Karpas-422 (cell line): ENCODE results near the gene MED27. TPM values are rescaled to one million over a fixed set of nuclear protein-coding genes. Genes with fewer than 3 reads are reported as not detected.
A peak's percentile ranks its signal among the peaks of the same experiment; 100 is the strongest.

Source experiments
- DNase-seq: peaks from one replicate; pipeline ENCODE4 v3.0.0-alpha.2; 2015
- H2AFZ ChIP-seq: fragments of 200-600 bp; sonication (generic); 2 replicates; pipeline ENCODE4 v1.6.1; 2014; ENCODE audit warnings: antibody characterized with exemption, low read length, mixed read lengths
- H3K27ac ChIP-seq: fragments of 200-600 bp; sonication (generic); 2 replicates; pipeline ENCODE4 v1.5.1; 2014; ENCODE audit warnings: mild to moderate bottlenecking, low read length, moderate library complexity
- H3K27me3 ChIP-seq: fragments of 200-600 bp; sonication (generic); 2 replicates; pipeline ENCODE4 v1.6.1; 2014; ENCODE audit warnings: low read length, mixed read lengths
- H3K36me3 ChIP-seq: fragments of 200-600 bp; sonication (generic); 2 replicates; pipeline ENCODE4 v1.6.1; 2014; ENCODE audit warnings: low read length, mixed read lengths; ENCODE audit not compliant: insufficient read depth
- H3K4me1 ChIP-seq: fragments of 200-600 bp; sonication (generic); 2 replicates; pipeline ENCODE4 v1.6.1; 2014; ENCODE audit warnings: mild to moderate bottlenecking, low read length, mixed read lengths
- H3K4me2 ChIP-seq: fragments of 200-600 bp; sonication (generic); 2 replicates; pipeline ENCODE4 v1.6.1; 2014; ENCODE audit warnings: low read length, low read depth, mild to moderate bottlenecking; ENCODE audit not compliant: poor library complexity, severe bottlenecking
- H3K4me3 ChIP-seq: fragments of 200-600 bp; sonication (generic); 2 replicates; pipeline ENCODE4 v1.5.1; 2014; ENCODE audit warnings: mild to moderate bottlenecking, antibody characterized with exemption, low read length, mixed read lengths
- H3K79me2 ChIP-seq: fragments of 200-600 bp; sonication (generic); 2 replicates; pipeline ENCODE4 v1.6.1; 2014; ENCODE audit warnings: mild to moderate bottlenecking, low read length, mixed read lengths
- H3K9ac ChIP-seq: fragments of 200-600 bp; sonication (generic); 2 replicates; pipeline ENCODE4 v1.6.0; 2014; ENCODE audit warnings: low read length
- H3K9me2 ChIP-seq: fragments of 200-600 bp; sonication (generic), shearing (Covaris generic); replicated peaks from 2 replicates; pipeline ENCODE4 v1.6.0; 2014; ENCODE audit warnings: mild to moderate bottlenecking, low read length, moderate library complexity; ENCODE audit not compliant: insufficient read depth
- H3K9me3 ChIP-seq: fragments of 300-700, 200-600 bp; sonication (generic); 2 replicates; pipeline ENCODE4 v1.6.1; 2014; ENCODE audit warnings: low read length, mixed read lengths
- H4K20me1 ChIP-seq: fragments of 200-600 bp; sonication (generic); 2 replicates; pipeline ENCODE4 v1.6.1; 2014; ENCODE audit warnings: mild to moderate bottlenecking, antibody characterized with exemption, low read length, low read depth; ENCODE audit not compliant: insufficient read depth
- total RNA-seq: library from RNA; depleted of rRNA; stranded (reverse); fragments of >200 nt; shearing (Covaris generic); gene quantifications from 2 replicates; pipeline ENCODE4 v1.2.3, GENCODE V29; 2014; ENCODE audit warnings: low replicate concordance

Gene MED27
- total RNA-seq, 1 experiment from 2014 or later: 19.8 TPM

GRCh38 chr9:131954299-131954698 is 125.4 kb downstream of the MED27 start:
- Histone ChIP-seq H3K79me2 (no peaks in the 10 kb centered on the region), H2AFZ (no peak overlapping the region), H3K4me1 (no peaks in the 10 kb centered on the region), H3K4me2 (no peak overlapping the region), H3K9me3 (no peaks in the 10 kb centered on the region), H4K20me1 (0 out of 2 replicates have a peak, but pooled peaks cover 5% of the 10 kb centered on the region), H3K9me2 (no peaks in the 10 kb centered on the region), H3K36me3 (no peaks in the 10 kb centered on the region), H3K27me3 (no peaks in the 10 kb centered on the region), H3K27ac (no peak overlapping the region), H3K9ac (no peak overlapping the region), H3K4me3 (no peak overlapping the region)
- peak; percentile 60 for DNase-seq

GRCh38 chr9:131951905-131952304 is 127.8 kb downstream of the MED27 start:
- Histone ChIP-seq H3K9me2 (no peaks in the 10 kb centered on the region), H3K27me3 (no peaks in the 10 kb centered on the region), H3K36me3 (no peaks in the 10 kb centered on the region), H3K4me3 (no peak overlapping the region), H3K9ac (no peak overlapping the region), H3K79me2 (no peaks in the 10 kb centered on the region; the same call in 1 of the 2 replicates), H3K4me1 (no peaks in the 10 kb centered on the region), H3K9me3 (no peaks in the 10 kb centered on the region), H4K20me1 (0 out of 2 replicates have a peak, but pooled peaks cover 5% of the 10 kb centered on the region), H3K27ac (no peak overlapping the region), H3K4me2 (no peak overlapping the region), H2AFZ (no peak overlapping the region)
- no peak for DNase-seq

GRCh38 chr9:131951155-131951554 is 128.5 kb downstream of the MED27 start:
- H3K4me2 ChIP-seq: no peak overlapping the region
- H3K27ac ChIP-seq: no peak overlapping the region
- no peak overlapping the region for H3K9ac ChIP-seq
- H4K20me1 ChIP-seq: 0 out of 2 replicates have a peak, but pooled peaks cover 5% of the 10 kb centered on the region
- no peaks in the 10 kb centered on the region for H3K27me3 ChIP-seq
- H3K9me2 ChIP-seq: no peaks in the 10 kb centered on the region
- no peaks in the 10 kb centered on the region for H3K36me3 ChIP-seq
- peaks cover 2% of the 10 kb centered on the region; the same call in 1 of the 2 replicates for H3K79me2 ChIP-seq
- H3K4me1 ChIP-seq: no peaks in the 10 kb centered on the region
- H3K9me3 ChIP-seq: no peaks in the 10 kb centered on the region
- no peak for DNase-seq
- no peak overlapping the region for H3K4me3 ChIP-seq
- H2AFZ ChIP-seq: no peak overlapping the region

- H3K27ac ChIP-seq: no peak overlapping the region
- no peak overlapping the region for H2AFZ ChIP-seq
- no peaks in the 10 kb centered on the region for H3K4me1 ChIP-seq
- no peaks in the 10 kb centered on the region for H3K27me3 ChIP-seq
- no peaks in the 10 kb centered on the region for H3K9me3 ChIP-seq
- H3K79me2 ChIP-seq: peaks cover 5% of the 10 kb centered on the region; the same call in 1 of the 2 replicates
- H3K9ac ChIP-seq: no peak overlapping the region
- no peak overlapping the region for H3K4me3 ChIP-seq
- no peak for DNase-seq
- H3K9me2 ChIP-seq: no peaks in the 10 kb centered on the region
- H4K20me1 ChIP-seq: 0 out of 2 replicates have a peak, but pooled peaks cover 5% of the 10 kb centered on the region
- H3K36me3 ChIP-seq: no peaks in the 10 kb centered on the region
- no peak overlapping the region for H3K4me2 ChIP-seq
Observed at GRCh38 chr9:131950487-131950886, 129.2 kb downstream of the MED27 start.

- no peak overlapping the region for H2AFZ ChIP-seq
- H3K4me2 ChIP-seq: no peak overlapping the region
- no peaks in the 10 kb centered on the region for H3K36me3 ChIP-seq
- no peaks in the 10 kb centered on the region for H3K9me3 ChIP-seq
- DNase-seq: no peak
- H3K9ac ChIP-seq: no peak overlapping the region
- H4K20me1 ChIP-seq: no peaks in the 10 kb centered on the region
- H3K27ac ChIP-seq: no peak overlapping the region
- no peaks in the 10 kb centered on the region for H3K4me1 ChIP-seq
- peaks cover 8% of the 10 kb centered on the region; the same call in 1 of the 2 replicates for H3K79me2 ChIP-seq
- H3K9me2 ChIP-seq: no peaks in the 10 kb centered on the region
- no peaks in the 10 kb centered on the region for H3K27me3 ChIP-seq
- H3K4me3 ChIP-seq: no peak overlapping the region
Observed at GRCh38 chr9:131946180-131946579, 133.5 kb downstream of the MED27 start.

GRCh38 chr9:131943351-131943841 is 136.3 kb downstream of the MED27 start:
- DNase-seq: no peak
- no peaks in the 10 kb centered on the region for H4K20me1 ChIP-seq
- no peak overlapping the region for H3K4me3 ChIP-seq
- H3K36me3 ChIP-seq: no peaks in the 10 kb centered on the region
- H3K4me2 ChIP-seq: no peak overlapping the region
- H3K9me3 ChIP-seq: no peaks in the 10 kb centered on the region
- H3K9me2 ChIP-seq: no peaks in the 10 kb centered on the region
- no peak overlapping the region for H2AFZ ChIP-seq
- H3K27me3 ChIP-seq: no peaks in the 10 kb centered on the region
- H3K9ac ChIP-seq: no peak overlapping the region
- peaks cover 8% of the 10 kb centered on the region; the same call in 1 of the 2 replicates for H3K79me2 ChIP-seq
- no peaks in the 10 kb centered on the region for H3K4me1 ChIP-seq
- H3K27ac ChIP-seq: no peak overlapping the region

GRCh38 chr9:131942146-131942720 is 137.4 kb downstream of the MED27 start:
- H3K36me3 ChIP-seq: no peaks in the 10 kb centered on the region
- no peaks in the 10 kb centered on the region for H3K9me3 ChIP-seq
- no peak overlapping the region for H3K4me2 ChIP-seq
- DNase-seq: no peak
- no peak overlapping the region for H2AFZ ChIP-seq
- H3K4me1 ChIP-seq: no peaks in the 10 kb centered on the region
- H3K9ac ChIP-seq: no peak overlapping the region
- H3K79me2 ChIP-seq: peaks cover 8% of the 10 kb centered on the region; the same call in 1 of the 2 replicates
- H3K9me2 ChIP-seq: no peaks in the 10 kb centered on the region
- no peak overlapping the region for H3K27ac ChIP-seq
- H3K4me3 ChIP-seq: no peak overlapping the region
- H4K20me1 ChIP-seq: no peaks in the 10 kb centered on the region
- no peaks in the 10 kb centered on the region for H3K27me3 ChIP-seq

- H3K27ac ChIP-seq: no peak overlapping the region
- H3K9me2 ChIP-seq: no peaks in the 10 kb centered on the region
- no peak overlapping the region for H3K9ac ChIP-seq
- H4K20me1 ChIP-seq: no peaks in the 10 kb centered on the region
- no peak for DNase-seq
- H2AFZ ChIP-seq: no peak overlapping the region
- H3K36me3 ChIP-seq: no peaks in the 10 kb centered on the region
- H3K4me1 ChIP-seq: no peaks in the 10 kb centered on the region
- no peaks in the 10 kb centered on the region for H3K27me3 ChIP-seq
- no peak overlapping the region for H3K4me2 ChIP-seq
- H3K79me2 ChIP-seq: 0 out of 2 replicates have a peak, but pooled peaks cover 3% of the 10 kb centered on the region
- no peak overlapping the region for H3K4me3 ChIP-seq
- no peaks in the 10 kb centered on the region for H3K9me3 ChIP-seq
Observed at GRCh38 chr9:131937451-131937850, 142.2 kb downstream of the MED27 start.
